Esophagus squamous epithelium (tissue), 5 donors: ENCODE measurements around the gene CIBAR2. TPM values are rescaled to one million over a fixed set of nuclear protein-coding genes. Genes with fewer than 3 reads are reported as not detected.
A peak's percentile ranks its signal among the peaks of the same experiment; 100 is the strongest.

ENCODE experiments used
- DNase-seq: peaks from one replicate; lab custom pipeline; 2025; lab: John Stamatoyannopoulos, UW
- H3K27ac ChIP-seq, 4 donors: fragments of 200-600 bp; sonication (generic); one replicate each; pipeline ENCODE4 v1.5.1; 2016 to 2019; ENCODE audit warnings: mild to moderate bottlenecking in 1 of 4
- H3K27me3 ChIP-seq, 4 donors: fragments of 200-600 bp; sonication (generic); 1 replicate in 3 of 4; 2 replicates in 1 of 4; pipeline versions ENCODE4 v1.5.1 to v1.6.0; 2017 to 2021; ENCODE audit warnings: antibody characterized with exemption in 1 of 4
- H3K36me3 ChIP-seq, 3 donors: fragments of 200-600 bp; sonication (generic); one replicate each; pipeline ENCODE4 v1.5.1; 2016 to 2019
- H3K4me1 ChIP-seq, 3 donors: fragments of 200-600 bp; sonication (generic); one replicate each; pipeline ENCODE4 v1.5.1; 2017 to 2019
- H3K4me3 ChIP-seq, 4 donors: fragments of 200-600 bp; sonication (generic); 1 replicate in 3 of 4; 2 replicates in 1 of 4; pipeline ENCODE4 v1.5.1; 2016 to 2019; ENCODE audit warnings: mild to moderate bottlenecking in 2 of 4, moderate library complexity in 1 of 4
- H3K9me3 ChIP-seq, 3 donors: fragments of 200-600 bp; sonication (generic); one replicate each; pipeline ENCODE4 v1.5.1; 2016 to 2019
- POLR2A ChIP-seq, 4 donors: fragments of 450-650 bp; IDR thresholded peaks; one replicate each; pipeline ENCODE4 v1.6.1; 2017; ENCODE audit warnings: antibody characterized with exemption in 4 of 4, mild to moderate bottlenecking in 4 of 4, moderate library complexity in 3 of 4
- WGBS, 2 donors: methylation state at CpG; one replicate each; pipeline ENCODE4 v1.1.5; 2018; 5-methylcytosine and 5-hydroxymethylcytosine counted together
- intact Hi-C: fragments of 100-400 bp; cut with DNase I; formaldehyde crosslinking; loops from one replicate; pipeline ENCODE4 v1.15.0; 2022
- total RNA-seq, 4 donors: library from RNA; depleted of rRNA; stranded (reverse); fragments of >200 nt; gene quantifications; one replicate each; pipeline ENCODE4 v1.1.0, GENCODE V29; 2016
- TF ChIP-seq, protein P1 (sequence below), 6 experiments: fragments of 450-650 bp in 4 of 6; fragments of 200-600 bp in 2 of 6; sonication (generic) in 2 of 6; IDR thresholded peaks; one replicate each; pipeline ENCODE4 v1.5.1; 2016 to 2019; ENCODE audit warnings: antibody characterized with exemption in 6 of 6, mild to moderate bottlenecking in 4 of 6, moderate library complexity in 4 of 6
- donor health status: DM: yes; HTN: yes; CAD: no.

Gene CIBAR2
- total RNA-seq, 4 donors from 2014 or later: not detected

DNA sequence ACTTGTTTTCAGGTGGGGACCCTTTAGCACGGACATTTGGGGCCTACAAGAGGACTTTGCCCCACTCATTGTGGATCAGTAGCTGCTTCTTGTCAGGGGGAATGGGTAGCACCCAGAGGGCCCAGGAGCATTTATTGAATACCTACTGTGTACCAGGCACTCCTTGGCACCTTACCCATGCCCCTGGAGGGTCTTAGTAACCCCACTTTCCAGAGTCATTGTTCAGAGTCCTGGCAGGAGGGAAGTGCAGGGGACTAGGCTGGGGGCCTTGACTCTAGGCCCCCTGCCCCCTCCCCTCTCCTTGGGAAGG lies 21.0 kb upstream of the CIBAR2 start:
- no peaks in the 10 kb centered on the region for H3K36me3 ChIP-seq
- H3K27ac ChIP-seq: no peak overlapping the region
- no peaks in the 10 kb centered on the region for H3K9me3 ChIP-seq
- no peak overlapping the region for H3K4me3 ChIP-seq
- 100% methylated on average over 1 of the region's 1 CpG; no CpG with 5 or more reads in 1 of the 2 donors for WGBS, 2 donors
- peaks cover 0 to 27% (median 0%) of the 10 kb centered on the region in 4 donors for H3K27me3 ChIP-seq
- no peak for DNase-seq
- H3K4me1 ChIP-seq: peaks cover 21 to 67% (median 38%) of the 10 kb centered on the region in 3 donors
- TF ChIP-seq POLR2A (IDR thresholded peaks at IDR 0.05): no peak
- TF ChIP-seq, protein P1, sequence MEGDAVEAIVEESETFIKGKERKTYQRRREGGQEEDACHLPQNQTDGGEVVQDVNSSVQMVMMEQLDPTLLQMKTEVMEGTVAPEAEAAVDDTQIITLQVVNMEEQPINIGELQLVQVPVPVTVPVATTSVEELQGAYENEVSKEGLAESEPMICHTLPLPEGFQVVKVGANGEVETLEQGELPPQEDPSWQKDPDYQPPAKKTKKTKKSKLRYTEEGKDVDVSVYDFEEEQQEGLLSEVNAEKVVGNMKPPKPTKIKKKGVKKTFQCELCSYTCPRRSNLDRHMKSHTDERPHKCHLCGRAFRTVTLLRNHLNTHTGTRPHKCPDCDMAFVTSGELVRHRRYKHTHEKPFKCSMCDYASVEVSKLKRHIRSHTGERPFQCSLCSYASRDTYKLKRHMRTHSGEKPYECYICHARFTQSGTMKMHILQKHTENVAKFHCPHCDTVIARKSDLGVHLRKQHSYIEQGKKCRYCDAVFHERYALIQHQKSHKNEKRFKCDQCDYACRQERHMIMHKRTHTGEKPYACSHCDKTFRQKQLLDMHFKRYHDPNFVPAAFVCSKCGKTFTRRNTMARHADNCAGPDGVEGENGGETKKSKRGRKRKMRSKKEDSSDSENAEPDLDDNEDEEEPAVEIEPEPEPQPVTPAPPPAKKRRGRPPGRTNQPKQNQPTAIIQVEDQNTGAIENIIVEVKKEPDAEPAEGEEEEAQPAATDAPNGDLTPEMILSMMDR (IDR thresholded peaks at IDR 0.05): no peak
- intact Hi-C loops: no loop called here

DNA sequence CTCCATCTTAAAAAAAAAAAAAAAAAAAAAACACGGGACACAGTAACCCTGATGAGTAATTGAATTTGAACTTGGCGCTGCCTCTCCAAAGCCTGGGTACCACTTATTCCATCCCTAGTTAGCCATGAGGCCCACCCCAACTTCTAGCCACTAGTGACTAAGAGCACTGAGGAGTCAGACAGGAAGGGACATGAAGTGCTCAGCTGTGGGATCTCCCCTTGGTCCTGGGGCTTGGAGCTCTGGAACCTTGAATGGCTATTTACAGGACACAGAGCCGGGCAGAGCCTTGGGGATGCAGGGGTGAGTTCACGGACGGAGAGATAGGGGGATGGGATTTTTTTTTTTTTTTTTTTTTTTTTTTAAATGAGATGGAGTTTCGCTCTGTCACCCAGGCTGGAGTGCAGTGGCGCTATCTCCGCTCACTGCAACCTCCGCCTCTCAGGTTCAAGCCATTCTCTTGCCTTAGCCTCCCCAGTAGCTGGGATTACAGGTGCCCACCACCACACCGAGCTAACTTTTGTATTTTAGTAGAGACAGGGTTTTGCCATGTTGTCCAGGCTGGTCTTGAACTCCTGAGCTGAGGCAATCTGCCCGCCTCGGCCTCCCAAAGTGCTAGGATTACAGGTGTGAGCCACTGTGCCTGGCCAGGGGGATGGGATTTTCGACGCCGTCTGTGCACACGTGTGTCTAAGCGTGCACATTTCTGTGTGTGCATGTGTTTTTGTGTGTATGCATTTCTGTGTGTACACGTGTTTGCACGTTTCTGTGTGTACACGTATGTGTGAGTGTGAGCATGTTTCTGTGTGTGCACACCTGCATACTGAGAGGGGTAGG lies 20.4 kb upstream of the CIBAR2 start:
- no peak for DNase-seq
- Histone ChIP-seq H3K36me3 (no peaks in the 10 kb centered on the region), H3K27ac (no peak overlapping the region), H3K4me1 (peaks cover 17 to 61% (median 38%) of the 10 kb centered on the region in 3 donors), H3K4me3 (no peak overlapping the region), H3K27me3 (peaks cover 0 to 21% (median 0%) of the 10 kb centered on the region in 4 donors), H3K9me3 (no peaks in the 10 kb centered on the region)
- TF ChIP-seq POLR2A (IDR thresholded peaks at IDR 0.05): no peak
- TF ChIP-seq, protein P1 (IDR thresholded peaks at IDR 0.05): no peak
- 86 to 88% methylated on average over 19 to 20 of the region's 20 CpGs for WGBS, 2 donors
- intact Hi-C loops: no loop called here

DNA sequence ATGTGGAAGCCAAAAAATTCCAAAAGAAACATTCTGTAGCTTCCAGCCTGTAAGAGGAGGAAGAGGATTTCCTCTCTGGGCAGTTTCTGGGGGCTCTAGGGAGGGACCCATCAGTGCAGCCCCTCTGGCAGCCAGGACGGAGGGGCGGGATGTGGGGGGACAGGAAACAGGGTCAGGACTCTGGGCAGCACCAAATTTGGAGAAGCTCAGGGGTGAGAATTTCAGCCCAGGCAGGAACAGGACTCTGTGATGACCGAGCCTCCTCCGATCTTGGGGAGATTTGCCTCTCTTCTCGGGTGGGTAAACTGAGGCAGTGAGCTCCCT lies 18.4 kb upstream of the CIBAR2 start:
- H3K27ac ChIP-seq: peak overlapping the region; percentile 36 to 89 (median 76)
- peaks cover 0 to 4% (median 0%) of the 10 kb centered on the region in 4 donors for H3K27me3 ChIP-seq
- TF ChIP-seq, protein P1 (IDR thresholded peaks at IDR 0.05): no peak
- 70% methylated on average over 2 to 4 of the region's 5 CpGs for WGBS, 2 donors
- intact Hi-C loops: no loop called here
- peaks cover 18 to 58% (median 37%) of the 10 kb centered on the region in 3 donors for H3K4me1 ChIP-seq
- H3K36me3 ChIP-seq: no peaks in the 10 kb centered on the region
- no peaks in the 10 kb centered on the region for H3K9me3 ChIP-seq
- H3K4me3 ChIP-seq: no peak overlapping the region
- DNase-seq: no peak

DNA sequence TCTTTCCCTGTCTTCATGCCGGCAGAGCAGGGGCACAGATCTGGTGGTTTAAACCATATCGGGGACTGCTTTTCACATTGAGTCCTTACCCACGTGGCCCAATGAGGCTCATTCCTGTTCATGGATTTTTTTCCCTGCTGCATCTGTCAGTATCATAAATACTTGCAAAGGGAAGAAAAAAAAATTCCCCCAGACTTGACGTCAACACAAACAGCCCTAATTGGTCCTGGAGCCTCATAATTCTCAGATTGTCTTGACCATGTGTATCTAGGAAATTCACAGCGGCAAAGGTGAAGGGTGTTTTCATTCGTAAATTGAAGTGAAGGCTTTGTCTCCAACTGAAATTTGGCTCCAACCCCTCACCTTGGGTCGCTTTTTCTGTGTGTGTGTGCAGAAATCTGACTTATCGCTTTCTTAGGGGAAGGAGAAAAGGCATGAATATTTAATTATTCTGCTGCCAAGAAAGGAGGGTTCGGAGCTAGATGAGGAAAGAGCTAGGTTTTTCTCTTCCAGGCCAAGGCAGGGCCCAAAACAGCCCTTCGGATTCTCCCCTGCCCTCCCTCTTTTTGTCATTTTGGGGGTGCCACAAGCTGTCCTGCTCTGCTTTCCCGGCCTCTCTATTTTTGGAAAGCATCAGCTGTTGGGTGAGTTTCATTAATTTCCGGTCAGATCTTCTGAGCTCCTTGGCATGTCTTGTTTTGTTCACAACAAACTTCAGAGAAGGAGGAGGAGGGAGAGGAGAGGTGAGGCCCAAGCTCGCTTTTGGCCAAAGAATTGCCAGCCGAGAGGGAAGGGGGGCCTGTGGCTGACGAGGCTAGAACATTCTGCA lies 17.8 kb upstream of the CIBAR2 start:
- H3K4me1 ChIP-seq: peaks cover 16 to 58% (median 32%) of the 10 kb centered on the region in 3 donors
- intact Hi-C loops: no loop called here
- no peak for DNase-seq
- no peak for TF ChIP-seq POLR2A (IDR thresholded peaks at IDR 0.05)
- TF ChIP-seq, protein P1 (IDR thresholded peaks at IDR 0.05): no peak
- no peak overlapping the region for H3K4me3 ChIP-seq
- no peaks in the 10 kb centered on the region for H3K9me3 ChIP-seq
- peak overlapping the region; percentile 36 to 89 (median 76) for H3K27ac ChIP-seq
- H3K27me3 ChIP-seq: peaks cover 0 to 4% (median 0%) of the 10 kb centered on the region in 4 donors
- H3K36me3 ChIP-seq: no peaks in the 10 kb centered on the region
- 34 to 37% methylated on average over 12 to 15 of the region's 15 CpGs for whole genome bisulfite sequencing, 2 donors
